Tibial artery (tissue), 4 donors: ENCODE results near the gene FLG2.

Experiments used
- DNase-seq, 2 donors: peaks; one replicate each; pipeline ENCODE4 v3.0.0-alpha.2; 2019
- H3K27ac ChIP-seq, 2 donors: fragments of 200-600 bp; sonication (generic) in 1 of 2; 1 replicate in 1 of 2; 2 replicates in 1 of 2; pipeline ENCODE4 v1.5.1; 2018 to 2019; ENCODE audit warnings: mild to moderate bottlenecking in 1 of 2
- H3K27me3 ChIP-seq, 2 donors: fragments of 200-600 bp; sonication (generic) in 1 of 2; one replicate each; pipeline versions ENCODE4 v1.5.1 to v1.6.0; 2016 to 2019
- H3K36me3 ChIP-seq, 3 donors: fragments of 200-600 bp; sonication (generic) in 2 of 3; one replicate each; pipeline ENCODE4 v1.5.1; 2016 to 2019; ENCODE audit warnings: mild to moderate bottlenecking in 2 of 3
- H3K4me1 ChIP-seq, 4 donors: fragments of 200-600 bp; sonication (generic) in 2 of 4; 1 replicate in 3 of 4; 2 replicates in 1 of 4; pipeline ENCODE4 v1.5.1; 2016 to 2019
- H3K4me3 ChIP-seq, 2 donors: fragments of 200-600 bp; sonication (generic) in 1 of 2; 1 replicate in 1 of 2; 2 replicates in 1 of 2; pipeline ENCODE4 v1.5.1; 2018 to 2019; ENCODE audit warnings: mild to moderate bottlenecking in 2 of 2
- H3K9me3 ChIP-seq, 3 donors: fragments of 200-600 bp; sonication (generic) in 1 of 3; one replicate each; pipeline ENCODE4 v1.5.1; 2016 to 2019
- CTCF ChIP-seq, 2 experiments: fragments of 200-600 bp in 1 of 2; fragments of 450-650 bp in 1 of 2; IDR thresholded peaks; one replicate each; pipeline ENCODE4 v1.5.1; 2017 to 2019; ENCODE audit warnings: antibody characterized with exemption in 2 of 2, mild to moderate bottlenecking in 1 of 2, moderate library complexity in 1 of 2
- intact Hi-C: fragments of 100-400 bp; cut with DNase I; formaldehyde crosslinking; loops from one replicate; pipeline ENCODE4 v1.15.0; 2023; ENCODE audit warnings: low total_unique reads

The FLG2 gene

GRCh38 chr1:152343006-152343405, 16.8 kb downstream of the FLG2 start:
- Histone ChIP-seq H3K27ac (no peak overlapping the region), H3K36me3 (no peaks in the 10 kb centered on the region), H3K4me1 (no peaks in the 10 kb centered on the region), H3K9me3 (no peaks in the 10 kb centered on the region), H3K27me3 (no peaks in the 10 kb centered on the region), H3K4me3 (no peak overlapping the region)
- no peak for TF ChIP-seq CTCF (IDR thresholded peaks at IDR 0.05)
- intact Hi-C loops = no loop called here
- no peak for DNase-seq

GRCh38 chr1:152335399-152335798, 24.4 kb downstream of the FLG2 start:
- Histone ChIP-seq H3K27me3 (no peaks in the 10 kb centered on the region), H3K9me3 (no peaks in the 10 kb centered on the region), H3K27ac (no peak overlapping the region), H3K4me3 (no peak overlapping the region), H3K36me3 (no peaks in the 10 kb centered on the region), H3K4me1 (no peaks in the 10 kb centered on the region)
- no peak for TF ChIP-seq CTCF (IDR thresholded peaks at IDR 0.05)
- no peak for DNase-seq
- intact Hi-C loops = no loop called here

DNA sequence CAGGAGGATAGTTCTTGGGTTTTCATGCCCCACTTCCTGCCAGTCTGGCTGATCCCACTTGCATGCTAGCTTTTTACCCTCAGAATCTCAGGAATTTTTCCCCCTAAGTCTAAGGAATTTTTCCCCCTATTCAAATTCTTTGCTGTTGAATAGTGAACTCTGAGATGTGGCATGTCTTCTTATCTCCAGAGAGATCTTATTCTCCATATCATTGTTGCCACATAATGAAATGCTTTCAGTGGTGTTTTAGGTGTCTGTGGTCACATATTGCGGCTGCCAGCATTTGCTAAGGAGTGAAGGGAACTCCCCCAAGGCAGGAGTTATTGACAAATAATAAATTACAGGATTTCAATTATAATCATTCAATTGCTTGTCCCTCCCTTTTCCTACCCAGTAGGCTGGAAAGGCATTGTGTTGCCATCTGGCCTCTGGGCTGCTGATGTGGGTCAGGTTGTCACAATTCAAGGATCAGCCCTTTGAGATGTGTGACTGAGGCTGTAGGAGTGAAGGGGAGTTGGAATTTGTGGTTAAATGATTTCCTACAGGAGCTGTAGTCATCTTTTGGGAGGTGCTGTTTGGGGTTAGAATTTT, 30.9 kb downstream of the FLG2 start:
- no peaks in the 10 kb centered on the region for H3K27me3 ChIP-seq
- intact Hi-C loops = no loop called here
- no peaks in the 10 kb centered on the region for H3K4me1 ChIP-seq
- no peak for DNase-seq
- TF ChIP-seq CTCF (IDR thresholded peaks at IDR 0.05) = no peak
- H3K36me3 ChIP-seq = no peaks in the 10 kb centered on the region
- no peak overlapping the region for H3K27ac ChIP-seq
- H3K4me3 ChIP-seq = no peak overlapping the region
- no peaks in the 10 kb centered on the region for H3K9me3 ChIP-seq

GRCh38 chr1:152325111-152325510, 34.7 kb downstream of the FLG2 start, which contains the start of gene FLG:
TSS of gene FLG (minus strand) at chr1:152325239. CDS start at chr1:152315456, 9,783 bp downstream.
- no peaks in the 10 kb centered on the region for H3K36me3 ChIP-seq
- H3K27ac ChIP-seq = no peak within 1 kb of the TSS
- intact Hi-C loops = no loop called here
- no peak within 1 kb of the TSS for H3K4me3 ChIP-seq
- no peaks in the 10 kb centered on the region for H3K27me3 ChIP-seq
- no peaks in the 10 kb centered on the region for H3K4me1 ChIP-seq
- TF ChIP-seq CTCF (IDR thresholded peaks at IDR 0.05) = no peak
- no peak for DNase-seq
- H3K9me3 ChIP-seq = no peaks in the 10 kb centered on the region

GRCh38 chr1:152313970-152314369, 45.8 kb downstream of the FLG2 start:
- H3K27ac ChIP-seq = no peak overlapping the region
- TF ChIP-seq CTCF (IDR thresholded peaks at IDR 0.05) = no peak
- no peak for DNase-seq
- intact Hi-C loops = no loop called here
- H3K4me1 ChIP-seq = no peaks in the 10 kb centered on the region
- H3K27me3 ChIP-seq = no peaks in the 10 kb centered on the region
- H3K9me3 ChIP-seq = peaks cover 0 to 10% (median 10%) of the 10 kb centered on the region in 3 donors
- peaks cover 0 to 18% (median 14%) of the 10 kb centered on the region in 3 donors for H3K36me3 ChIP-seq
- no peak overlapping the region for H3K4me3 ChIP-seq
